Coronary artery (tissue), 2 donors: Measurements from ENCODE around the gene P4HA3.

Experiments
- DNase-seq: peaks from one replicate; pipeline ENCODE4 v3.0.0-alpha.2; 2017; ENCODE audit warnings: low spot score
- H3K27ac ChIP-seq, 2 donors: fragments of 200-600 bp; sonication (generic); one replicate each; pipeline ENCODE4 v1.5.1; 2016 to 2019
- H3K4me3 ChIP-seq: fragments of 200-600 bp; sonication (generic); 2 replicates; pipeline ENCODE4 v1.5.1; 2016; ENCODE audit warnings: mild to moderate bottlenecking, moderate library complexity
- CTCF ChIP-seq: fragments of 200-600 bp; sonication (generic); IDR thresholded peaks from one replicate; pipeline ENCODE4 v1.5.1; 2019; ENCODE audit warnings: antibody characterized with exemption

P4HA3 gene

GRCh38 chr11:74299015-74299414 lies 12.4 kb downstream of the P4HA3 start:
- DNase-seq = no peak
- Histone ChIP-seq H3K4me3 (no peak overlapping the region), H3K27ac (no peak overlapping the region)
- TF ChIP-seq CTCF = no peak

DNA sequence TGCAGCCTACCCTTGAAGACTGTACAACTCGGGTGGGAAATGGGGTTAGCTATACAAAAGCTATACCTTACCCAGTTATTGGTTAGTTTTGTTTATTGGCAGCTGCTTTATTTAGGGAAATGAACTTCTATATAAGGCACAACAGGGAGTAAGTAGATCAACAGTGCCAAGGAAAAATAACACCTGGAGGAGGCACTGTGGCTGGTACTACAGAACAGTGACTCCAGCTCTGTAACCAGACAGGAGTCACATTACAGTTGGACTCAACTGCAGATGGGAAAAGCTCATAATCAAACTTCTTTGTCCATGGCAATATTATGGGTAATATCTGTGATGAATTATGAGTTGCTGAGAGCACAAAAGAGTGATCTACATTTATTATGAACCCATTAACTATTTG lies 14.0 kb downstream of the P4HA3 start:
- DNase-seq = no peak
- H3K27ac ChIP-seq = no peak overlapping the region
- no peak overlapping the region for H3K4me3 ChIP-seq
- no peak for TF ChIP-seq CTCF

DNA sequence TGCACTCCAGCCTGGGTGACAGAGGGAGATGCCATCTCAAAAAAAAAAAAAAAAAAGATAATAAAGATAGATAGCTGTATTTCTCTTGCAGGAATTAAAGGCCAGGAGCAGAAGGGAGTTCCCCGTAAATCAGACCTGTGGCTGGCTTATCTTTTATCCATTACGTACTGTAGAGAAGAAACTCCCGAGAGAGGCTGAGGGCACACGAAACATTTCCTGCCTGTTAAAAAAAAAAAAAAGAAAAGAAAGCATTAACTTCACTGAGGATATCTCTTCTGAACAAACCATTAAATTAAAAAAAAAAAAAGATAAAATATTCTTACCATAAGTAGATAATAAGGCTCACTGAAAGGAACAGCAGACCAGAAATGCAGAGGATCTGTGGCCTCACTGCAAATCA lies 22.5 kb downstream of the P4HA3 start:
- no peak for TF ChIP-seq CTCF
- no peak for DNase-seq
- Histone ChIP-seq H3K27ac (no peak overlapping the region), H3K4me3 (no peak overlapping the region)

DNA sequence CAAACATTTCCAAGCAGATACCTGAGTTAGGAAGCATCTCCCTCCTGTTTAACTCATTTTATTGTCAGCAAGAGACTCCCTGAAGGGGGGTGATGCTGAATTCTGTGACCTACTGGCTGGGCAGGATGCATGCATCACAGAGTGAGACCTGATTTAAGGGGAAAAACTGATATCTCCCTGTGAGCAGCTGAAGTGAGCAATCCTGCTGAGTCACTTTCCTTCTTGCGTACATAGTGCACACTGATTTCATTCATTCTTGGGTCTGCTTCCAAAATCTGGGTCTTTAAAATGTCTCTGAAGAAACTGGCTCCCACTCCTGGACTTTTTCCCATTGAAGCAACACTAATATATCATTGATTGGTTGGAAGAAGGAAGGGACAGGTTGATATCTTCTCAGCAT lies 23.3 kb downstream of the P4HA3 start:
- no peak overlapping the region for H3K4me3 ChIP-seq
- DNase-seq = no peak
- TF ChIP-seq CTCF = no peak
- H3K27ac ChIP-seq = peak overlapping the region in 1 of 2 donors; percentile 38

- Histone ChIP-seq H3K27ac (no peak overlapping the region), H3K4me3 (no peak overlapping the region)
- DNase-seq = no peak
- TF ChIP-seq CTCF = no peak
These were observed 27.0 kb downstream of the P4HA3 start for GRCh38 chr11:74284466-74284865.

DNA sequence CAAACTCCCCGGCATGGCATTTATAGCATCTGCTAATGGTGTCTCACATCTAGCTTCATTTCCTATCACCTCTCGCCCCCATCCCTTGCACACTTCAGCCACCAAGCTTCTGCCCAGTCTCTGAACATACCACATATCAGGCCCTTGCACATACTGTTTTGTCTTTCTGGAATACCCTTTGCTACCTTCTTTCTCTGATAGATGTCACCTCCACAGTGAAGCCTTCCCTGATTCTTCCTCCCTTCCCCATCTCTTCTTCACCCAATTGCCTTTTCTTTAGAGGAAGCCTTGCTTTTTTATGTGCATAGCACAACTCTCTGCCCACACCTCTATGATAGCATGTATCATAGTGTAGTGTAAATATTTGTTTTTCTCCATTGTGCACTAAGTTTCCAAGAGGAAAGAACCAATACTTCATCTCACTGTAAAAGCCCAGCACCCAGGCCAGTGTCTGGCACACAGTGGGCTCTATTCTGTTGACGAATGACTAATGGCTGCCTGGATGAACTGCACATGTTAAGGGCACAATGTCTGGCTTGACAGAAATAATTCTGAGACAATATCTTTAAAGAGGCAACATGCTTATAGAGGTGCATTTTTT lies 27.8 kb downstream of the P4HA3 start:
- Histone ChIP-seq H3K27ac (no peak overlapping the region), H3K4me3 (no peak overlapping the region)
- TF ChIP-seq CTCF = no peak
- no peak for DNase-seq

GRCh38 chr11:74282914-74283371 lies 28.5 kb downstream of the P4HA3 start:
- no peak for TF ChIP-seq CTCF
- Histone ChIP-seq H3K27ac (no peak overlapping the region), H3K4me3 (no peak overlapping the region)
- DNase-seq = no peak
